GM18870 (cell line): Measurements from ENCODE around the gene TXNDC11.

Source experiments
- ATAC-seq: cut with Tn5 transposase; IDR thresholded peaks from one replicate; pipeline ENCODE4 v1.9.1; 2021; ENCODE audit warnings: moderate library complexity; ENCODE audit not compliant: unreplicated experiment

TXNDC11 gene

DNA sequence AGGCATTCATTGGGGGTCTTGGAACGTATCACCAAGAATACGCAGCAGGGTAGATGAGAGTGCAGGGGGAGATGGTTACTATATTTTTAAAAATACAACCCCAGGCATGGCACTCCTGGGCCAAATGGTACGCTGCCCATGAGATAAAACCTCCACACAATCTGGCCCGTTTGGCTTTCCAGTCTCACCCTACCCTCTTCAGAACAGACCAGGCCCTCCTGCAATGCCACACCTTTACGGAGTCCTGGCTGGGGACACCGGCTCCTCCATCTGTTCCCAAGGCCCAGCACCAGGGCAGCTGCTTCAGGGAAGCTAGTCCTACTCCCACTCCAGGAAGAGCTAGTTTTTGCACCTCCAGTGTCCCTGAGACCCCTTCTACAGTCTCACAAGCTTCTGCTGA, 50.0 kb downstream of the TXNDC11 start:
- no peak for ATAC-seq

DNA sequence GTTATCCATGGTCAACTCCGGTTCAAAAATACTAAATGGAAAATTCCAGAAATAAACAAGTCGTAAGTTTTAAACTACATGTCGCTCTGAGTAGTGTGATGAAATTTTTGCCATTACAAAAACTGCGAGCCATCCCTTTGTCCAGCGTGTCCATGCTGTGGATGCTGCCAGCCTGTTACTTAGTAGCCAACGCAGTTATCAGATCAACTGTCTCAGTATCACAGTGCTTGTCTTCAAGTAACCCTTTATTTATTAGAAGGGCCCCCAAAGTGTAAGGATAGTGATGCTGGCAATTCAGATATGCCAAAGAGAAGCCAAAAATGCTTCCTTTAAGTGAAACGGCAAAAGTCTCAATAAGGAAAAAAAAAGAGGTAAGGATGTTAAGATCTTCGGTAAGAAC, 50.5 kb downstream of the TXNDC11 start:
- no peak for ATAC-seq

DNA sequence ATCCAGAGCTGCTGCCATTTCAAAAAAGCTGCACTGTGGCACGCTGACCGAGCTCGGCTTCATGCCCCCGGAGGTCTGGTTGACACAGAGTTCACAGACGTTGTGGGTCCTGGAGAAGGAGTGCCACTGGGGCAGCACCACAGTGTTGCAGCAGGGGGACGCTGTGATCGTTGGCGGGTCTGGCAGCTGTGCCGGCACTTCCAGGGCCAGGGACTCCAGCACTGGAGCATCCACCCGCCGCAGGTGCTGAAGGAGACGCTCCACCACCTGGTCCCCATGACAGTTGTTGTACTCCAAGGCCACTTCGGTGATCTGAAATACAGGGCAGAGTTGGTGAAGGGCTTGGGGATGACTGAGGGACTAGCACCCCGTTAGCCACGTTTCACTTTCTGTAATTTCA, 50.9 kb downstream of the TXNDC11 start:
- no peak for ATAC-seq

DNA sequence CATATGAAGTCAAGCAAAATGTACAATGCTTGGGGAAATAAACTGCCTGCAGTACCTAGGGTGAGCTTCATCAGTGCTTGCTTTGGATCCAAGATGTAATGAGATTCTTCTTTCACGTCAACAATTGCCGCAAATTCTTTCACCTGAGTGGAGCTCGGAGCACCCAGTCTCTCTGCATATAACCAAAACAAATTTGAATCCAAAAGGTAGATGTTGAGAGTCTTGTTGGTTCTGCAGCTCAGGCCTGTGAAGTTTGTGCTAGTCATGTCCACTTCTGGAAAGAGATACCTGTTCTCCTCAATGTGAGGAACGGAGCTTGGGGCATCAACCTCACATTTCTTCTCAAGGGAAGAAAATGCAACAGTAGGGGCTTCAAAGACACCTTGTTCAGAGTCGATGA, 51.4 kb downstream of the TXNDC11 start:
- ATAC-seq: no peak

DNA sequence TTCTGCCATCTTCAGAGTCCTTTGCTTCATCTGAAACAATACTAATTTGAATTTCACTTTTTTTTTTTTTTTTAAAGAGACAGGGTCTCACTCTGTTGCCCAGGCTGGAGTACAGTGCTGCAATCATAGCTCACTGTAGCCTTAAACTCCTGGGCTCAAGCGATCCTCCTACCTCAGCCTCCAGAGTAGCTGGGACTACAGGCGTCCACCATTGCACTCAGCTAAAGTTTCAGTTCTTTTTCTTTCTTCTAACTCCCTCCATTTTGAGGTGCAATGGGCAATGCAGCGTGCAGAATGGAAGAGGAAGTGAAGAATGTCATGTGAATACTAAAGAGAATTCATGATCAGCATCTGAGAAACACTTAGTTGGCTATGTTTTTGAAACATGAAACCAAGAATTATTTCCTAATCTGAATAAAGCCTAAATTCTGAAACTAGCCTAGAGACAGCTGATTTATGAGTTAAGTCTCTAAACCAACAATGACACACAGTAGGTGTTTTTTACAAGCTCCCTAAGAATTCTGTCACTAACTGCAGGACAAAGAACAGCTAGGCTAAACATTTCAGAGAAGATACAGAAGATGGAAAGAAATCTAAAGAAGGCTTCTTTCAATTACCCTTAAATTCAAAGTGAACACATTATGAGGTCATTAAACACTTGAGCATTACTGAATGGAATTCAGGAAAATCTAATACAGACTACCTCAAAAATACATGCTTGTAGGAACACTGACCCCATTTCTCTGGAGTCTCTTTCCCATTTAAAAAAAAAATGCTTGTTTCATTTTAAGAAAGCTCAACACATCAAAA, 53.4 kb downstream of the TXNDC11 start:
- ATAC-seq: peak; percentile 78

DNA sequence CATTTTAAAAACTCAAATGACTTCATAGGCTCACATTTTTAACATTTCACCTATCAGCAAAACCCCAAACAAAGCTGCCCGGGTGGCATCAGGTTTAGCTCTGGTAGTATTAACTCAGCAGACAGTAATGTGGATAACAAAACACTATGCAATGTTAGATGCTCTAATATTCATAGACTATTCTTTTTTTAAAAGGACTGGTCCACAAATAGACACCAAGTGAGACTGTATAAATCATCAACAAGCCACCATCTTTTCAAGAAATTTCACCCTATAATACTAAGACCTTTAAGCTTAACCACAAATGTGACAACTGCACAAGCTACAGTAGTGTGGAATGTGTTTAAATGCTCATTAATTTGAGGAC, 54.2 kb downstream of the TXNDC11 start:
- no peak for ATAC-seq

DNA sequence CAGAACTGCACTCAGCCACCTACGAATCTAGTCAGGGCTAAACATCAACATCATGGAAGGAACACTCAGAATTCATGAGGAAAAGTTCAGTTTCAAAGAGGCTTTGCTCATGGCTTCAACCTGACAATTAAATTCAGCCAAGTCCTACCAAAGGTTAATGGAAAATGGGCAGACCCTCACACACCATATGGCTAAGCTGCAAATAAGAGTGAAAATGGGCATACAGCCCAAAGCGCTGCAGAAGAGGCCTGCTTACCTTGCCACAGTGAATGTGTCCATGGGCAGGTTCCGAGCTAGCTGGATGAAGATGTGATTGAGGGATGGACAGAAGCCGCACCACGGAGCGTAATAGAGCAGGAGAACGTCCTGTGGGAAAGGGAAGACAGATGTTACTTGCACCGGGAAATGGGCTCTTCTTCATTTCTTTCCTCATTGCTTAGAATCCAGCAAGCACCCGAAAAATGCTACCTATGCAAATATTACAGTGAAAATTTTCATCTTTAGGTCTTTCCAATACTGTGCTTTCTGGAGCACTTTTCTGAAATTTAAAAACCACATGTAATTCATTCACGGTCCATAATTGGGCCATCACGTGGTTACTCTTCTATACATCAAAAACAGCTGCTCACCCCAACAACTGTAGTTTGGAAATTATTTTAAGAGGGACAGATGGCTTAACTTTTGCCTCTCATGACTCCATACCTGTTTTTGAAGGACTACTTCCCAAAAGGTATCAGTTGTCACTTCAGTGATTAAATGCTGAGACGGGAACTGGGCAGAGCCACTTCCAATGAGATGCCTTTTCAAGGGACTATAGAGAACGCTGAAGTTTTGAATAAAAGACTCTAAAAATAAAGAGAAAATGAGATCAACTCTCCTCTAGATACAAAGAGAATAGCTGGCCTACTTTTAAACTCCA, 54.8 kb downstream of the TXNDC11 start:
- ATAC-seq: no peak

DNA sequence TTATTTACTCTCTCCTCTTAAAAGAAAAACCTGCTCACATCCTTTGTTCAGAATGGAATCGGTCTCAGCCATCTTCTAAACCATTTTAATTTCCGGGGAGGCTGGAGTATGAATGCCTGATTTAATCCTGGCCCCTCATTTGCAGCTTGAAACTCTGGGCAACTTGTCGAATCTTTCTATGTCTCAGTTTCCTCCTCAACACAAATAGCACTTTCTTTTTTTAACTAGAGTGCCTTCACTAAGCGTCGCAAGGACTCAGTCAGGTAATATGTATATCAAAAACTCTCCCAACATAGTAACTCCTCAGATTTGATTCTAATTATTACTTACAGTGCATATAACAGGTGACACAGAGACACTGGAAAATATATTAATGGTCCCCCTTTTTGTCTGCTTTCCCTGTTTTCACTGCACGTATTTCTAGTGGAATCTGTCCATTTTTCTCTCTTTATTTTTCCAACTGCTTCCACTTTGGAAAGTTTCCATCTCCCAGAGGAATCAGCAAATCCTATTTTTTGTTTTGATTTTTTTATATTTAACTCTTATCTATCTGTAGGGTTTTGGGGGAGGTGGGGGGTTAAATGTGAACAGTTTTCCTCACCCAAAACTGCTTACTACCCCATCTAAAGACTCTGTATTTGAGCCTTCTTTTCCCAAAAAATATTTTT, 55.8 kb downstream of the TXNDC11 start:
- ATAC-seq: no peak

DNA sequence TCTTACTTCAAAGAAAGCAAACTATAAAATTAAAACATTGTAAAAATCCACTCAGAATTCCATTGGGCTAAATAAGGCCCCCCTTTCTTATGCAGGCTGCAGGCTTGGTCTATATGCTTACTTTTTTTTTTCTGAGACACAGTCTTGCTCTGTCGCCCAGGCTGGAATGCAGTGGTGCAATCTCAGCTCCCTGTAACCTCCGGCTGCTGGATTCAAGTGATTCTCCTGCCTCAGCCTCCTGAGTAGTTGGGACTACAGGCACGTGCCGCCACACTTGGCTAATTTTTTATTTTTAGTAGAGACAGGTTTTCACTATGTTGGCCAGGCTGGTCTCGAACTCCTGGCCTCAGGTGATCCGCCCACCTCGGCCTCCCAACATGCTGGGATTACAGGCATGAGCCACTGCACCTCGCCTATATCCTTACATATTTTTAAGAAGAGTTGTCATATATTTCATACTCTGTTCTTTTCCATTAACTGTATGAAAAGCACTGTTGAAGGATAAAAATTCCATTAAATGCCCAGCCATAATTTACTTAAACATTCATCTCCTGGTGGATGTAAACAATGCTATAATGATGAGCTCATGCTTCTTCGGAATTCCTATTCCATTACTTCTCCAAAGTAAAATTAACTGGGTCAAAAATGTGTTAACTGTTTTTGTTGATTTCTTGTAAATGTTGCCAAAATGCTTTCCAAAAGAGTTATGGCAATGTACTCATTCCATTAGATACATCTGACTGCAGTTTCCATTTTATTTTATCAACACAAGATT, 56.6 kb downstream of the TXNDC11 start:
- no peak for ATAC-seq

DNA sequence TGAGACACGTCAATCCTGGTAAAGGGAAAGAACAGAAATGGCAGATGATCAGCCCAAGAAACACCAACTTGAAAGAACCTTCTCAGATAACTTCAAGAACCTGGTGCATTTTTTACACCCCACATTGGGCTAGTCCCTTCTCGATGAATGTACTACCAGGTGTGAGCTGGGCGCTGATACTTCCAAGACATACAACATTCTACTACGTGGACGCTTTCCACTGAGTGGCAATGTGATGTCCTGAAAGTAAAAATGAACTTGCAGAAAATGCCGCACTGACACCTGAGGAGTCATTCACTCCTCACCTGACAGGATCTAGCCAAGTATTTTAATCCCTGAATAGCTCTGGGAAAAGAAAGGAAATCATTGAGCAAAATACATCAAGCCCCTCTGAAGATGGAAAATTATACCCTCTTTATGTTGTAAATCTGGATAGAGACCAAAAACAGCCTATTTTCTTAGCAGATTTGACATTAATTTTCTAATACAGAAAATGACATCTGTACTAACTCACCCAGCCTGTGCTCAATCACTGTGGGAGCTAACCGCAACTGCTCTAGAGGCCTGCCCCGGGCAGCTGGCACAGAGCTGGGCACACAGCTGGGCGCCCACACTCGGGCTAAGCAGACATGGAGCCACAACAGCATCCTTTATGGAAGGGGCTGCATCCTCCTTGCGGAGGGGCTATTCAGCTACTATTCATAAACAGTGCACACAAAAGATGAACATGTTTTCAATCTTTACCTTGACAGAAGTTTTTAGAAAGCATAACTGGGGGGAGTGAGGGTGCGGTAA, 58.2 kb downstream of the TXNDC11 start:
- no peak for ATAC-seq

DNA sequence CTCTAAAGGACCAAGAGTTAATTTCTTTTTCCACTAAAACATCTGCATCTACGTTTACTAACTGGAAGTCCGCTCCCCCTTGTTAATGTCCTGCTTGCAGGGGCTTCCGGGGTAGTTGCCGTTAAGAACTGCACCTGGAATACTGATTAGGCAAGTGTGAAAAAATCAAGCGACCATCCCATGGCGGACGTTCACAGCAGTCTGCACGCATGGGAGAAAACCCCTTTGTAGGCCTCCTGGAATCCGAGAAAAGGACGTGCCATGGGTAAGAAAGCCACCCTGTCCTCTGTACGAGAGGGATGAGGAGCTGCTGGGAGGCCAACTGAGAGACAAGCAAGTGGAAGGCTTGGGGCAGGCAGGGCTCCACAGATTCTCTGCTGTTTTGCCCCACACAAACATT, 59.5 kb downstream of the TXNDC11 start:
- no peak for ATAC-seq

DNA sequence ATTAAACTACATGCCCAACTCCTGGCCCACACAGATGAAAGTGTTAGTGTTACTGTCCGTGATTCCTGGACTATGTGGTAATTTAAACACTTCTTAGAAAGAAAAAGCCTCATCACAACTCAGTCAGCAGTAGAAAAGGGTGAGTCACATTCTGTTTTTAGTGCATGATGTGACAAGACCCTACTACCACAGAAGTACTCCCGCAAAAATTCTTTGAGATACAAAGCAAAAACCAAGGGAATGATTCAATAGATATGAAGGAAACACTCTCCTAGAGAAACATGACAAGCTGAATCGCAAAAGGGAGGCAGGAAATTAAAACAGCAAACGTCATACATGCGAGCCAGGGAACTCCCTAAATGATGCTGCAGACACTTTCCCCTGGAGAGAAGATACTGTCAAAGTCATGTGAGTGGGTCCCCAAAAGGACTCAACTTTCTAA, 60.0 kb downstream of the TXNDC11 start:
- no peak for ATAC-seq

DNA sequence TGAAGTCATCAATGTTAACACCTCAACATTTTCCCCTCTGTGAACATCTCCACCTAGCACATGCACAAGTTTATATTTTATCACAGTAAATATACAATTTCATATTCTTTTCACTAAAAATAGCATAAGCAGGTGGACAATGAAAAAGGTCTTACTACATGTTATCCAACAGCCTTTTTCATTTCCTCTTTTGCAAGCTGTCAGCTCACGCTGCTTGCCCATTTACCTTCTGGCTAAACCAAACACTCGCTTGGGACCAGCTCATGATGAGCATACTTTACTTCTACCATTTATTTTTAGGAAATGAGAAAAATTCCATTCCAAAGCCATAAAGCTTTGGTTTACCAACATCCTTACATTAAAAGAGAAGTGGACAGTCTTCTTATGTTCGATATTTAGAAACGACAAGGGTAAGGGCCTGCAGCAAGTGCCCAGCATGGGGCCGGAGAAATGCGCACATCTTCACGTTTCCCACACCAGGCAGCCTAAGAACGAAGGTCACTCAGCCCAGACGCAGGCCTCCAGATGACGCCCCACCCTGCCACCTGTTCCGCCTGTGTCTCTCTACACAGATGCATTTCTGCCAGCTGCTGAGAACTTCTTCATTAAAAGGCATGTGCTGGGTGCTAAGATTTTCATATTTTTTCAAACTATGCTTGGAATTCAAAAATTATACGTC, 60.5 kb downstream of the TXNDC11 start:
- no peak for ATAC-seq

DNA sequence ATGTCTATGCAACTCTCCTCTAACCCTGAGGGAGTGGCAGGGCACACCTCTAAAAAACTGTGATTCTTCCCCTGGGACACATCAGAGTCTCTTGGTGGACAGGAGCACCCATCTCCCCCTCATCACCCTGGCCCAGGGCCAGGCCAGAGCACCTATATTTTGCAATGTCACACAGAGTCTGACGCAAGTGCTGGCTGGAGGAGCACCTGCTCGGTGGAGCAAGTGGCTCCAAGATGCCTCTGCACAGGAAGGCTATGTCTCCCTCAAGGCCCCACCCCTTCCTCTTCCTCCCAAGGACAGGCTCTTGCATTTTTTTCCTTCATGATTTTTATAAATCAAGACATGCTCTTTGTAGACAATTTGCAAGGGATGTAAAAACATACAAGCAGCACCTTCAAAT, 61.1 kb downstream of the TXNDC11 start:
- no peak for ATAC-seq

DNA sequence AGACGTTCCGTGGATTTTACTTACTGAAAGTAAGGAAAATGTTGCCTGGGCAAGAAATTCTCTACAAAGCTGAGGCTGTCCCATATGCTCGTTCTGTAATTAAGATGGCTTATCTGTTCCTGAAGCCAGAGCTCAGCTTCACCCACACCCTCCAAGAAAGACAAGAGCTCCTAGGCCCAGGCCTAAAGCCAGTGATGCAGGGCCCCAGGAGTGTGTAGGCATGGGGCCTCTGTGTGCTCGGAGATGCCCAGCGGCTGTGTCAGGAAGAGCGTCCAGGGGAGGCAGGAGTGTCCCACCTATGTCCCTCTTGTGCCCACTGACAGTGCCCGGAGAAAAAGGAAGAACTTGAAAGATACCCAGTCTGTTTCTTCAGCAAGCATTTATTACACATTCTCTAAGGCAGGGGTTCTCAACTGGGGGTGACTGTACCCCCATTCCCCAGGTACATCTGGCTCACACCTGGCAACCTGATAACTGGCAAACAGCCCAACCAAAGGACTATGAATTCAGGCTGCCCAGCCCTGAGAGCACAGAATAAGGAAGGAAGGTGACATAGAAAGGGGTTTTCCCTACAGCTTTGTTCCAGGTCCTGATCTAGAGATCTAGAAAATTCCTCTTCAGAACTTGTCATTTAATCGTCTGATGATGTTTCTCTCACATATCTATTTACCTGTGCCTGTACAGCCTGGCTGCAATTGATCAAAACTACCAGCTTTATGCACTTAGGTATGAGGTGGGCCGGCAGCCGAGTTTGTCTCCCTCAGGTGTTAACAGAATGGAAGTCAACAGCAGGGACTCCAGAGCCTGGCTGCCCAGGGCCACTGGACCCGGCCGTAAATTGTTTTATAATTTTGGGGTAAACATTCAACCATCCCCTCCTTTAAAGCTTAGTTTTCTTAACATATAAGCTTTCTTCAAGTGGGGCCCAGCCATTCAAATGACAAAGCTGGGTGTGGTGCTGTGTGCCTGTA, 62.4 kb downstream of the TXNDC11 start:
- ATAC-seq: no peak

DNA sequence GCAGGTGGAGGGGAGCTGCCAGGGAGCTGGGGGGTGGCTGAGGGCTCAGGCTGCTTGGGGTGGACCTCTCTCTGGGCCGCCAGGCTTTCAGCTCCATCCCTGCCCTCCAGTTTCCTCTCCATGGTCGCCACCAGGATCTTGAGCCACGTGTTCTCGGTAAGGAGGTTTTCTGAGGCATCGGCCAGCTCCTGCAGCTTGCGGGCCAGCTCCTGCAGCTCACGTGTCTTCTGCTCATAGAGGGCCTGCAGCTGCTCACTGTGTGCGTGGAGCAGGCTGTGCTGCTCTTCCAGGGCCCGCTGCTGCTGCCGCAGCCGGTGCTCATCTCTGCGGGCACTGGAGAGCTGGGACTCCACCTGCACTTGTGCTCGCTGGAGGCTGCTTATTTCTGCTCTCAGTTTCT, 63.4 kb downstream of the TXNDC11 start:
- ATAC-seq: no peak

DNA sequence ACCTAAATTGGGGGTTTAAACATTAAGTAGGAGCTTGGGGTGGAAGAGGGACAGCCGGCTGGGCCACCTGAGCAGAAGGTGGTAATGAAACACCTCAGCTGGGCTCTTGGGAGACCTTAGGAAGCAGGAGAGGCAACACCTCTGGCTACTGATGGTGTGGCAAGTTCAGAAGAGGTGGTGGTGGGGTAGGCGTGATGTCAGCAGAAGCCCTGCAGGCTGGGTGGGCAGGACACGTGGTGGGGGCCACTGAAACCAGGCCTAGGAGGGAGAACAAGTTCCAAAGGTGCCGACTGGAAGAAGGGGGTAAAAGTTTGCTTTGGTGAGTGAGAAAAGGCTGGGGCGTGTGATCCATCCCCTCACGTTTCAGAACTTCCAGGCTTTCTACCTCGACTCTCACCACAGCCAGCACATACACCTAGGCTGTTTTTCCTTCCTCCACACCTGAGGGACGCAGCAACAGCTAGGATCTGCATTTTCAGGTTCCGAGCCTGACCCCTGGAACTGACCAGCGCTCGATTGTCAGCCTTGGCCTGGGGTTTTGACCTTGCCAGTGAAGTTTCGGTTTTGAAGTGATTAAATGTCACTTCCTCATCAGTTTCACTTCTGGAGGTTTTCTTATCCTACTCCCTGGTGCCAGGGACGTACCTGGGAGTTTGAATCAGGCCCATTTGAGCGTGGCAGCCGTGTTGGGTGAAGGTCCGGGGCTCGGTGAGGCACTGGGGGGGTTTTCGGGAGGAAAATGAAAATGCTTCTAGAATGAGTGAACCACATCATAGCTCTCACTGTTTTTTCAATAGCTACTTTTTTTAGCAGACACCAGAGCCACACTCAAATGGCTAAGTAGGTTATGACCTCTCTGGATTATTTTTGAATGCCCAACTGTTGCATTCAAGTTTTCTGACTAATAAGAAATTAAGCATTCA, 64.4 kb downstream of the TXNDC11 start:
- ATAC-seq: no peak
